Activated T-helper 1 cell treated with Interleukin-2 at 50 U/mL for 16 hours (primary cell): ENCODE results near the gene TADA2B.

Experiments used
- DNase-seq: peaks from one replicate; pipeline ENCODE4 v3.0.0-alpha.2; 2020; ENCODE audit warnings: low read depth

The TADA2B gene

GRCh38 chr4:7018281-7018680, 24.9 kb upstream of the TADA2B start:
- no peak for DNase-seq

GRCh38 chr4:7019367-7019766, 23.8 kb upstream of the TADA2B start:
- no peak for DNase-seq

- DNase-seq, result no peak
These were observed 22.9 kb upstream of the TADA2B start for GRCh38 chr4:7020290-7020689.

GRCh38 chr4:7020856-7021255, 22.3 kb upstream of the TADA2B start:
- no peak for DNase-seq

DNA sequence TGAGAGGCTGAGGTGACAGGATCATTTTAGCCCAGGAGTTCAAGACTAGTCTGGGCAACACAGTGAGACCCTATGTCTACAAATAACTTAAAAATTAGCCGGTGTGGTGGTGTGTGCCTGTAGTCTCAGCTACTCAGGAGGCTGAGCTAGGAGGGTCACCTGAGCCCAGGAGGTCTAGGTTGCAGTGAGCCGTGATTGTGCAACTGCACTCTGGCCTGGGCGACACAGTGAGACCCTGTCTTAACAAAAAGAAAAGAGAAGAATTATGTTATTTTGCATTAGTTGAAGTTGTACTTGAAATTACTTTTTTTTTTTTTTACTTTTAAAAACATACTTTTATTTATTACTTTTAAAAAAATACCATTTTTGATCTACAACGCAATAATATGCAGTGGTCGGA, 21.8 kb upstream of the TADA2B start:
- DNase-seq, result no peak

DNA sequence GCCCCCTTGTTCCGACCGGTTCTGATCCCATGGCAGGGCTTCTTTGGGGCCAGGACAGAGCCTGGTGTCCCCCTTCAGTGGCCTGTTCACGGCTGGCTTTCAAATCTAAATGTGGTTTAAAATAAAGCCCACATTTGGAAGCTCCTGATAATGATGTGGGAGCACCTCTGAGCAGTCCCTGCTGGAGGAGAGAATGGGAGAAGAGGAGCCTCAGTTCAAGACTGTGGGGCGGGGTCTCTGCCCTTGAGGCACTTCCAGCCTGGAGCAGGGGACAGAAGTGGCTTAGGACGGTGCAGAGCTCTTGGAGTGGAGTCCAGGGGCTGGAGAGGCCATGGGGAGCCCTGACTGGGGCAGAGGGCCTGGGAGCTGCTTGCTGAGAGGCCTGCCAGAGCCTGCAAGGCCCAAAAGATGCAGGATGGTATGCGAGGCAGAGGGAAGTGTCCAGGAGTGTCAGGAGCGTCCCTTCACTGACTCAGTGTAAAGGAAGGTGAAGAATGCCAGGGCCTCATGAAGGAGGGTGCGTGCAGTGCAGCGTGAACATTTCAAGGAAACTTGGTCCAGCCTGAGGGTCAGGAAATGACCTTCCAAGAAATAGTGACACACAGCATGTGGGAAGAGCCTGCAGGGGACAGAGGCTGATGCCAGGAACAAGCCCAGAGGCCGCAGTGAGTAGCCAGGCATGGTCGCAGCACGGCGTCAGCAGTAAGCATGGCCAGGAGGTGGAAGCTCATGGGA, 21.1 kb upstream of the TADA2B start:
- no peak for DNase-seq

- no peak for DNase-seq
These were observed 19.7 kb upstream of the TADA2B start for GRCh38 chr4:7023486-7023885.

- DNase-seq, result no peak
These were observed 19.3 kb upstream of the TADA2B start for GRCh38 chr4:7023901-7024300.

GRCh38 chr4:7024336-7024890, 18.8 kb upstream of the TADA2B start:
- no peak for DNase-seq

- no peak for DNase-seq
These were observed 18.1 kb upstream of the TADA2B start for GRCh38 chr4:7025040-7025602.

GRCh38 chr4:7026107-7026506, 17.1 kb upstream of the TADA2B start:
- no peak for DNase-seq

DNA sequence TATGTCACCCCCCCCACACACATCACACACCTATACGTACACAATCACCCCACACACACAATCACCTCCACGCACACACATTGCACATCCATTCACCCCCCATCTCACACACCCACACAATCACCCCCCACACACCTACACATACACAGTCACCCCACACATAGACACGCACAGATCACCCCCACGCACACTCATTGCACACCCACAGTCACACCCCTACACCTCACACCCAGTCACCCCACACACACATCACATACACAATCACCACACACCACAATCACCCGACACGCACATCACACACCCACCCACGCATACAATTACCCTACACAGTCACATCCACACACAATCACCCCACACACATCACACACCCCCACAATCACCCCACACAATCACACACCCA, 15.9 kb upstream of the TADA2B start:
- DNase-seq, result no peak

GRCh38 chr4:7027913-7028312, 15.3 kb upstream of the TADA2B start:
- no peak for DNase-seq

DNA sequence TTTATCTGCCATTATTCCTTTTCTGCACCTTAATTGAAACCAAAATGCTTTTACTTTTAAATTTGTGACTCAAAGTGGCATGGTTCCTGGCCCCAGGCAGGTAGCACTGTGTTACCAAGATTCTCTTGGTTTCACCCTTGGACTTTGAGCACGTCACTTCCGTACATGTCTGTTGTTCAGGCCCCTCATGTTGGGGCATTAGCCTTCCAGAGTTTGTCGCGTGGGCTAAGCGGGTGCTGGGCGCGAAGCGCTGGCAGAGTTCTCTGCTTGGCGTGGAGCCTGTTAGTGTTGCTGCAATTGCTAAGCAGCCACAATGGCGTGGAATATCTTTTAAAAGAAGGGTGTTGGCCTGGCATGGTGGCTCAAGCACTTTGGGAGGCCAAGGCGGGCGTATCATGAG, 14.0 kb upstream of the TADA2B start:
- DNase-seq, result no peak

DNA sequence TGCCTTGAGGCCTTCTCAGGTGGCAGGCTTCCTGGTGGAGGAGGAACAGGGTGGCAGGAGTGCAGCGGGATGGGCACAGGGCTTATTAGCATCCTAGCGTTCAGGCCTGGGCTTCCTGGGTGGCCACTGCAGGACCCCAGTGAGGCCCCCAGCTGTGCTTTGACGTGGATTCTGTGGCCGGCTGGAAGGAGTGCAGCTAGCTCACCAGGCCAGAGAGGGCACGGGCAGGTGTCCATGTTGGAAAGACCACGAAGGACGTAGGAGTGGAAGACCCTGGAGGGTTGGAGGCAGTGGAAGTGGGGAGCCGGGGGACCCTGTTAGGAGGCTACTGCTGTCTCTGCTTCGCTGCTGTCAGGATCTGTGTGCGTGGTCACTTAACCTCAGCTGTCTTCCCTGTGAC, 13.3 kb upstream of the TADA2B start:
- no peak for DNase-seq

- DNase-seq, result no peak
These were observed 12.3 kb upstream of the TADA2B start for GRCh38 chr4:7030856-7031255.

DNA sequence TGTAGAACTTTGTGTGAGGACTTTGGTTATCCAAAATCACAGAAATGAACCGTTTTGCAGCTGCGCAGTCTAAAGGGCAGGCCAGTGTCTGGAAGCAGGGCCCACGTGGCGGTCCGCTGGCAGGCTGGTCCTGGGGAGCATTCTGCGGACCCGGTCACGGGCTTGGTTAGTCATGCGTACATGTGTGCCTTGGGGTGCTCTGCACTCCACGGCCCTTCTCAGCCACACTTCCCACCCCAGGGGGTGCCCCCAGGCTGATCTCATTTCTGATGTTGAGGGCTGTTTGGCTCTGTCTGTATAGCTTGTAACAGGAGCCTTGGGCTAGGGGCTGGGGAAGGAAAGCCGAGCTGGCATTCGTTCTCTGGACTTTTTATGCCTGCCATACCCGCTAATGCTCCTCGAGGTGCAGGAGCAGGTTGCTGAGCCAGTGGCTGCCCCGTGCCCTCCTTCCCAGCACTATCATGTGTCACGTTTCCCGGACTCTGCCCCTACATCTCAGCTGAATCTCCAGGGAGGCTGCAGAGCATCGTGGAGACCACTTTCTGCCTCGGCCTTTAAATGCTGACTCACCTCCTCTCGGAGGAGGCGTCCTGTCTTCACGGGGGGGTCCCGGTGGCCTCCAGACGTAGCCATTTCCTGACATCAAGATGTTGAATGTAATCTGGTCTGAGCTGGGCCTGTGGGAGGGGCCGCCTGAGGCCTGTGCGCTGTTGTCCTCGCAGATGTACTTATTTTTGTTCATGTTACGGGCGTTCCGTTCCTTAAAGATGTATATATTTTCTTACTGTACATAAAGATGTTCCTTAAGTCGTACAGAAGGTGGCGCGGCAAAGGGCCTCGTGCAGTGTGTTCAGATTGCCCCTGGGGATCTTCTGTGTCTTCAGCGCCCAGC, 11.4 kb upstream of the TADA2B start:
- DNase-seq, result no peak

DNA sequence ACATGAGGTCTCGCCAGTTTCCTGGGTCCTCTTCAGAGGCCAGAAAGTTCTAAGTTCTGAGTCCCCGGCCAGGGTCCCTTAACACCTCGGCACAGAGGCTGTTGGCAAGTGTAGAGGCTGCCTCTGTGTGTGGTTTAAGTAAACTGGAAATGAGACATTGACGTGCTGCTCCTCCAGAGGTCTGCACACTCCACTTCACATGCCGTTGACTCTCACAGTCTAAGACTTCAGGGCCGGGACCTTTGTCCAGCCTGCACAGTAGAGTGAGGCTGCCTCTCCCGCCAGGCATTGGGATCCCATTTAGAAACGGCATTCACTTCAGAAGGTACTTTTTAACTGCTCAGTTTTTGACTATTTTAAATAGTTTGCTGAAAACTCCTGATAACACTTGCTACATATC, 10.6 kb upstream of the TADA2B start:
- no peak for DNase-seq

GRCh38 chr4:7034262-7035081, 8.7 kb upstream of the TADA2B start:
- DNase-seq, result no peak

DNA sequence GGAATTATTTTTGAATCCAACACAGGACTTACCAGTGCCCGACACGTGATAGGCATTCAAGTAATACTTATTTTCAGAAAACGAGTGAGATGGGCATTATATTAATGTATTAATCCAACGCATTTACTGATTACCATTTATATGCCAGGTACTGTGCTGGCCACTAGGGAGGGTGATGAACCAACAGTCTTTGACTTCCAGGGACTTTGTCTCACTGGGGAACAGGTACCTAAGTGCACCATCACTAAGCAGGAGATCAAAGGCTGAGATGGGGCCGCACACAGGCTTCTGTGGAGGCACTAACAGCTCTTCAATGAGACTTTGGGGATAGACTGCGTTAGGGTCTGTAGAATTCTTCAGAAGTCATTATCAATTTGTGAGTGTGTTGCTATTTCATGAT, 5.7 kb upstream of the TADA2B start:
- DNase-seq, result no peak

GRCh38 chr4:7040765-7041164, 2.4 kb upstream of the TADA2B start:
- no peak for DNase-seq

- no peak for DNase-seq
These were observed 1.9 kb upstream of the TADA2B start for GRCh38 chr4:7041246-7041645.
